ENCODE measurements around the gene PRKCB.

DNA sequence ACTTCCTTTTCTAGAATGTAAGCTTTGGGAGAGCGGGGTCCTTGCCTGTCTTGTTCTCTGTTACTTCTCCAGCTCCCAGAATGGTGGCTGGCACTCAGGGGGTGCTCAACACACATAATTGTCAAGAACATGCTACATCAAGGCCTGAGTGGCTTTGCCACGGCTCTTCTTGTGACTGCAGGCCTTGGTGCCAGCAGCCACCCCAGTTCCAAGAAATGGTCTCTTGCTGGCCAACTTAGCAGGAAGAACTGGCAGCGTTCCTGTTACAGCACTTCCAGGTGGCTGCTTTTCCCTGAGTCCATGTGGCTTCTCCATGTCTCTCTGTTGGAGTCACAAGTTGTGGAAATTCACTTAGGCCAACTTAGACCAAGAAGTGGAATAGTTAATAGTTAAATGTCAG lies 36.1 kb downstream of the PRKCB start:
- no peak for TF ChIP-seq POLR2AphosphoS5 (IDR thresholded peaks at IDR 0.05)
- TF ChIP-seq, protein P1, sequence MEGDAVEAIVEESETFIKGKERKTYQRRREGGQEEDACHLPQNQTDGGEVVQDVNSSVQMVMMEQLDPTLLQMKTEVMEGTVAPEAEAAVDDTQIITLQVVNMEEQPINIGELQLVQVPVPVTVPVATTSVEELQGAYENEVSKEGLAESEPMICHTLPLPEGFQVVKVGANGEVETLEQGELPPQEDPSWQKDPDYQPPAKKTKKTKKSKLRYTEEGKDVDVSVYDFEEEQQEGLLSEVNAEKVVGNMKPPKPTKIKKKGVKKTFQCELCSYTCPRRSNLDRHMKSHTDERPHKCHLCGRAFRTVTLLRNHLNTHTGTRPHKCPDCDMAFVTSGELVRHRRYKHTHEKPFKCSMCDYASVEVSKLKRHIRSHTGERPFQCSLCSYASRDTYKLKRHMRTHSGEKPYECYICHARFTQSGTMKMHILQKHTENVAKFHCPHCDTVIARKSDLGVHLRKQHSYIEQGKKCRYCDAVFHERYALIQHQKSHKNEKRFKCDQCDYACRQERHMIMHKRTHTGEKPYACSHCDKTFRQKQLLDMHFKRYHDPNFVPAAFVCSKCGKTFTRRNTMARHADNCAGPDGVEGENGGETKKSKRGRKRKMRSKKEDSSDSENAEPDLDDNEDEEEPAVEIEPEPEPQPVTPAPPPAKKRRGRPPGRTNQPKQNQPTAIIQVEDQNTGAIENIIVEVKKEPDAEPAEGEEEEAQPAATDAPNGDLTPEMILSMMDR (IDR thresholded peaks at IDR 0.05) = no peak

All from upper lobe of left lung (tissue), 4 donors.